GM23338 (cell line): ENCODE results near the gene MICAL2.

Source experiments
- CREB1 ChIP-seq: fragments of 250-450 bp; sonication (Bioruptor Pico); IDR thresholded peaks from 2 replicates; pipeline ENCODE4 v1.5.0; 2020; ENCODE audit warnings: low read depth, mild to moderate bottlenecking, moderate library complexity
- CTCF ChIP-seq, 2 experiments: fragments of 200-600 bp in 1 of 2; sonication (generic) in 1 of 2; conservative IDR thresholded peaks; 2 replicates each; pipeline versions ENCODE4 v1.5.1 to v1.6.1; 2016 to 2017; ENCODE audit warnings: antibody characterized with exemption in 2 of 2, low read depth in 2 of 2, mild to moderate bottlenecking in 2 of 2, moderate library complexity in 1 of 2
- EZH2 ChIP-seq: fragments of 200-600 bp; sonication (generic); IDR thresholded peaks from one replicate; pipeline ENCODE4 v1.8.0; 2017; ENCODE audit warnings: antibody characterized with exemption, mild to moderate bottlenecking, low read depth; ENCODE audit not compliant: unreplicated experiment
- EZH2phosphoT487 ChIP-seq: fragments of 200-600 bp; sonication (generic); IDR thresholded peaks from one replicate; pipeline ENCODE4 v1.8.1; 2018; ENCODE audit warnings: antibody characterized with exemption; ENCODE audit not compliant: unreplicated experiment
- JUNB ChIP-seq: IDR thresholded peaks from one replicate; pipeline ENCODE4 v1.6.1; 2016; ENCODE audit warnings: antibody characterized with exemption; ENCODE audit not compliant: unreplicated experiment
- NANOG ChIP-seq: IDR thresholded peaks from 2 replicates; pipeline ENCODE4 v1.6.1; 2016; ENCODE audit warnings: antibody characterized with exemption, borderline replicate concordance
- POLR2AphosphoS5 ChIP-seq: IDR thresholded peaks from 2 replicates; pipeline ENCODE4 v1.6.1; 2016; ENCODE audit warnings: antibody characterized with exemption, low read depth
- TF ChIP-seq, protein P1 (sequence below): fragments of 250-450 bp; sonication (Bioruptor Pico); IDR thresholded peaks from 2 replicates; pipeline ENCODE4 v1.5.0; 2020; ENCODE audit warnings: mild to moderate bottlenecking, moderate library complexity

DNA sequence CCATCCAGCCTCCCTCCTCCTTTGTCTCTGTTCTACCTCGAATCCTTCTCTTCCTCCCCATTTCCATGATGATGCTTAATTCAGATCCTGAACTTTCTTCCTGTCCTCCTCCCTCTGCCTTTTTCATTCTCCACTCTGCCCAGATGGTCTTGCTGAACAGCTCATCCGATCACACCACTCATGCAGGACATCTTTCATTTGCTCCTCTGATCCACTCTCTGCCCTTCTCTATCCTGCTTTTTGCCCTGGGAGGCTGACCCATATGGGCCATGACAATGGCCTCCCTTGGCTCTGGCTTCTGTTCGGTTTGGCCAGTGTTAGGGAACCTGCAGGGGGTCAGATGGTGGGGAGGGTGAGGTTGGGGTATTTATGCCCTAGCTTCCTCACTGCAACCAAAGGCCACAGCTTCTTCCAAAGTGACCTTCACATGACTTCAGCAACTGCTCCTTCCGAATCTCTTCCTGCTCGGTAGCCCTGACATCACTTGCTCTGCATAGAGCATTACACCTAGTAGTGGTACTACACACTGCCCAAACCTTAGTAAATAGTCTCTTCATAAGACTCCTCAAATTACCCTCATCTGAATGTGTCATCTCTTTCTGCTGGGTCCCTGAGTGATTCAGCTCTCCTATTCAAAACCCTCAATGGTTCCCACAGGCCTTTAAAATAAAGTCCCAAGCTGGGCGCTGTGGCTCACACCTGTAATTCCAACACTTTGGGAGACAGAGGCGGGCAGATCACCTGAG lies 32.7 kb upstream of the MICAL2 start:
- no peak for TF ChIP-seq CTCF (conservative IDR thresholded peaks at IDR 0.05; ENCODE audit: low read depth in 2 of 2)
- no peak for TF ChIP-seq EZH2phosphoT487
- TF ChIP-seq NANOG = no peak
- no peak for TF ChIP-seq EZH2
- no peak for TF ChIP-seq JUNB
- no peak for TF ChIP-seq POLR2AphosphoS5
- no peak for TF ChIP-seq CREB1 (CRISPR knock-in tag)
- TF ChIP-seq, protein P1, sequence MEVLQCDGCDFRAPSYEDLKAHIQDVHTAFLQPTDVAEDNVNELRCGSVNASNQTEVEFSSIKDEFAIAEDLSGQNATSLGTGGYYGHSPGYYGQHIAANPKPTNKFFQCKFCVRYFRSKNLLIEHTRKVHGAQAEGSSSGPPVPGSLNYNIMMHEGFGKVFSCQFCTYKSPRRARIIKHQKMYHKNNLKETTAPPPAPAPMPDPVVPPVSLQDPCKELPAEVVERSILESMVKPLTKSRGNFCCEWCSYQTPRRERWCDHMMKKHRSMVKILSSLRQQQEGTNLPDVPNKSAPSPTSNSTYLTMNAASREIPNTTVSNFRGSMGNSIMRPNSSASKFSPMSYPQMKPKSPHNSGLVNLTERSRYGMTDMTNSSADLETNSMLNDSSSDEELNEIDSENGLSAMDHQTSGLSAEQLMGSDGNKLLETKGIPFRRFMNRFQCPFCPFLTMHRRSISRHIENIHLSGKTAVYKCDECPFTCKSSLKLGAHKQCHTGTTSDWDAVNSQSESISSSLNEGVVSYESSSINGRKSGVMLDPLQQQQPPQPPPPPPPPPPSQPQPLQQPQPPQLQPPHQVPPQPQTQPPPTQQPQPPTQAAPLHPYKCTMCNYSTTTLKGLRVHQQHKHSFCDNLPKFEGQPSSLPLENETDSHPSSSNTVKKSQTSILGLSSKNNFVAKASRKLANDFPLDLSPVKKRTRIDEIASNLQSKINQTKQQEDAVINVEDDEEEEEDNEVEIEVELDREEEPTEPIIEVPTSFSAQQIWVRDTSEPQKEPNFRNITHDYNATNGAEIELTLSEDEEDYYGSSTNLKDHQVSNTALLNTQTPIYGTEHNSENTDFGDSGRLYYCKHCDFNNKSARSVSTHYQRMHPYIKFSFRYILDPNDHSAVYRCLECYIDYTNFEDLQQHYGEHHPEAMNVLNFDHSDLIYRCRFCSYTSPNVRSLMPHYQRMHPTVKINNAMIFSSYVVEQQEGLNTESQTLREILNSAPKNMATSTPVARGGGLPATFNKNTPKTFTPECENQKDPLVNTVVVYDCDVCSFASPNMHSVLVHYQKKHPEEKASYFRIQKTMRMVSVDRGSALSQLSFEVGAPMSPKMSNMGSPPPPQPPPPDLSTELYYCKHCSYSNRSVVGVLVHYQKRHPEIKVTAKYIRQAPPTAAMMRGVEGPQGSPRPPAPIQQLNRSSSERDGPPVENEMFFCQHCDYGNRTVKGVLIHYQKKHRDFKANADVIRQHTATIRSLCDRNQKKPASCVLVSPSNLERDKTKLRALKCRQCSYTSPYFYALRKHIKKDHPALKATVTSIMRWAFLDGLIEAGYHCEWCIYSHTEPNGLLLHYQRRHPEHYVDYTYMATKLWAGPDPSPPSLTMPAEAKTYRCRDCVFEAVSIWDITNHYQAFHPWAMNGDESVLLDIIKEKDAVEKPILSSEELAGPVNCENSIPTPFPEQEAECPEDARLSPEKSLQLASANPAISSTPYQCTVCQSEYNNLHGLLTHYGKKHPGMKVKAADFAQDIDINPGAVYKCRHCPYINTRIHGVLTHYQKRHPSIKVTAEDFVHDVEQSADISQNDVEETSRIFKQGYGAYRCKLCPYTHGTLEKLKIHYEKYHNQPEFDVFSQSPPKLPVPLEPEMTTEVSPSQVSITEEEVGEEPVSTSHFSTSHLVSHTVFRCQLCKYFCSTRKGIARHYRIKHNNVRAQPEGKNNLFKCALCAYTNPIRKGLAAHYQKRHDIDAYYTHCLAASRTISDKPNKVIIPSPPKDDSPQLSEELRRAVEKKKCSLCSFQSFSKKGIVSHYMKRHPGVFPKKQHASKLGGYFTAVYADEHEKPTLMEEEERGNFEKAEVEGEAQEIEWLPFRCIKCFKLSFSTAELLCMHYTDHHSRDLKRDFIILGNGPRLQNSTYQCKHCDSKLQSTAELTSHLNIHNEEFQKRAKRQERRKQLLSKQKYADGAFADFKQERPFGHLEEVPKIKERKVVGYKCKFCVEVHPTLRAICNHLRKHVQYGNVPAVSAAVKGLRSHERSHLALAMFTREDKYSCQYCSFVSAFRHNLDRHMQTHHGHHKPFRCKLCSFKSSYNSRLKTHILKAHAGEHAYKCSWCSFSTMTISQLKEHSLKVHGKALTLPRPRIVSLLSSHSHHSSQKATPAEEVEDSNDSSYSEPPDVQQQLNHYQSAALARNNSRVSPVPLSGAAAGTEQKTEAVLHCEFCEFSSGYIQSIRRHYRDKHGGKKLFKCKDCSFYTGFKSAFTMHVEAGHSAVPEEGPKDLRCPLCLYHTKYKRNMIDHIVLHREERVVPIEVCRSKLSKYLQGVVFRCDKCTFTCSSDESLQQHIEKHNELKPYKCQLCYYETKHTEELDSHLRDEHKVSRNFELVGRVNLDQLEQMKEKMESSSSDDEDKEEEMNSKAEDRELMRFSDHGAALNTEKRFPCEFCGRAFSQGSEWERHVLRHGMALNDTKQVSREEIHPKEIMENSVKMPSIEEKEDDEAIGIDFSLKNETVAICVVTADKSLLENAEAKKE = no peak
